ENCODE results near the gene PLCH2.
A peak's percentile ranks its signal among the peaks of the same experiment; 100 is the strongest.
"Not testable (repeated sequence)": the region's sequence is repeated elsewhere in the genome, so short reads cannot be mapped to it uniquely, and the experiment has no call there.

The PLCH2 gene

DNA sequence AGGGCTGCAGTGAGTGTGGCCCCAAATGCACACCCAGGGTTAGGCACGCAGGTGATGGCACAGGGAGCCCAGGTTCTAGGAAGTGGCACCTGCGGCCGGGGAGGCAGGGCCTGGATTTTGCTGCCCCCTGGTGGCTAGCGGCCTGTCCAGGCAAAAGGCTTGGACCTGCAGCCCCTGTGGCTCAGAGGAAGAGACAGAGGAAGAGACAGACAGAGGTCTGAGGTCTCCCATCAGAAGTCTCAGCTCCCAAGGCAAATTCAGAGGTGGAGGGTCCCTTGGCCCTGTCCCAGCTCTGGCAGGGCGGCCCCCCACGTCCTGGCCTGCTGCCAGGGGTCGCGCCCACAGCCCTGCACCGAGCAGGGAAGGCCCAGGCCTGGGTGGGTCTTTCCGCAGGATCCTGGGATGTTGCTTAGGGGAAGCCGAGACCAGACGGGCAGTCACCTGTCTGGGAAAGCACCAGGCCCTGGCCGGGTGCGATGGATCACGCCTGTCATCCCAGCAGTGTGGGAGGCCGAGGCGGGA lies 72.0 kb downstream of the PLCH2 start:
- peak; percentile 83 for DNase-seq

- DNase-seq: not testable (repeated sequence)
Measured at GRCh38 chr1:2549367-2550029, 73.4 kb downstream of the PLCH2 start.

DNA sequence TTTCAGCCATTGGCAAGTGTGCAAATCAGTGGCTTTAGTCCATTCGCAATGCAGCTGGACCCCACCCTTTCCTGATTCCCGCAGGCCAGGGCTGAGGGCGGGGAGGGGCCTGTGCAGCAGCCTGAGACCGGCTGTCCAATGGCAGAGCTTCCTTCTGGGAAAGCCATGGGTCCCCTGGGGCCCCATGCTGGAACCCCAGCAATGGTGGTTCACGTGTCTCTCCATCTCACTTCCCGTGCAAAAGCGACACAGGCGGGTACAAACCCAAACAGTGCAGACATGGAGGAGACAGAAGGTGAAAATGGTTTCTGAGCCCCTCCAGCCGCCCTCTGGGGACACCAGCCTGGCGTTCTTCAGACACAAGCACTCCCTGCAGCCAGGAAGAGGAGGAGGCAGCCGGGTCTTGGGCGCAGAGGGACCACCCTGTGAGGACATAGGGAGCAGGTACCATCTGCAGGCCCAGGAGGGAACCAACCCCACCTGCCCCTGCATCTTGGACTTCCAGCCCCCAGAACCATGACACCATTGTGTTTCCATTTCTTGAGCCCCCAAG lies 74.3 kb downstream of the PLCH2 start:
- not testable (repeated sequence) for DNase-seq

DNA sequence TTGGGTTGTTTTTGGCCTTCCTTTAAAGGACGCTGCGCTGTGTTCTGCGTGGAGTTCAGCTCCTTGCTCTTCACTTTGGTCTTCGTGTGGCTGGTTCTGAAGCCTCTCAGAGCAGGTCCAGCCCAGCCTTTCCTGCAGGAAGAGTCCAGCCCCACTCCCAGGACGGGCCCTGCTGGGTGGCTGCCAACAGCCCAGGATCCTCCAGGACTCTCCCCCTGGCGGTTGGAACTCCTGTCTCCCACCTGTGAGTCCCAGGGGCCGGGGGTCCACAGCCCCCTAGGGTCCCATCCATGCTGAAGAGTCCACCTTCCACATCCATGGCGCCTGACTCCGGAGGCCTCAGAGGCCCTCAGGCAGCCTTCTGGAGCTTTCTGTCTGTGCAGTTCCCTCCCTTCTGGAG lies 75.5 kb downstream of the PLCH2 start:
- not testable (repeated sequence) for DNase-seq

DNA sequence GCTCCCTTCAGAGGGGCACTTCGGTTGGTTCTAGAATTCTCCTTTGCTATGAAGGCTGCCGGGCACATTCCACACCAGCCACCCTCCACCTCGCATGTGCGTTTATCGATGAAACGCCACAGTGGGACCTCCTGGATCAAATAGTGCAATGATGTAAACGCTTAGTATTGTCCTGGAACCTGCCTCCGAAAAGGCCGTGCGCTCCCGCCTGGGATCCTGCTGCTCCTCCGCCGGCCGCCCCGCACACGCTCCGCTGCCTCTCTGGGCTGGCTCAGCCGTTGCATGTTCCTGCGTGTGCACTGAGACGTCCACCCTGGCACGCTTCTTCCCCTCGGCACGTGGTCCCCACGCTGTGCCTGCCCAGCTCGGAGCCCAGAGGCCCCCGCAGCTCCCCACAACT lies 76.1 kb downstream of the PLCH2 start:
- DNase-seq: no peak

- not testable (repeated sequence) for DNase-seq
Measured at GRCh38 chr1:2553076-2553475, 77.0 kb downstream of the PLCH2 start.

DNA sequence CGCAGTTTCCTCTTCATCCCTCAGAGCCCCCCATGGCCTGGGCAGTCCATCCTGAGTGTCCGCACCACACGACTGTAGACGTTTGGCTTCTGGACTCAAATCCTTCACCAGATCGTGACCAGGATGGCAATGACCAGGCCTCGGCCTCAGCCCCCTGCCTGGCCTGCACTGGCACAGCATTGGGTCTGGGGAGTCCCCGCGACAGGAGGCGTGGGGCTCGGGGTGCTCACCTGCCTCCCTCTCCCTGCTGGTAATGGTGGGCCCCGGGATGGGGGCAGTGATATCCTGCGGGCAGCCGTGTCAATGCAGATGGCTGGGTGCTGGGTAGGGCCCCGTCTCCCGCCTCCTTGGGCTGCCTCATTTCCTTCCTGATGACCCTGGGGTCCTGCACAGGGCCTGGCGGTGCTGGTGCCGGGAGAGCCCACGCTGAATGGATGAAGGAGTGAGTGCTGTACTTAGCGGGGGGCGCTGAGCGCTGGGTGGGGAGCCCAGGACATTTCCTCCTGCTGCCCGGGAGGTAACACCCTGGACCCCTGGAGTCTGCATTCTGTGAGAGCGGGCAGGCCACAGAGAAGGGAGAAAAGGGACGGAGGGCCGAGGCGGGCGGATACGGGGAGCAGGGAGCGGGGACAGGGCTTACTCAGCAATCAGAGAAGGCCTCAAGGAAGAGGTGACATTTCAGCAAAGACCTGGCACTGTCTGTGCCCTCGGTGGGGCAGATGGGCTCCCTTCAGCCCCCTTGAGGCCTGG lies 78.0 kb downstream of the PLCH2 start:
- no peak for DNase-seq

DNA sequence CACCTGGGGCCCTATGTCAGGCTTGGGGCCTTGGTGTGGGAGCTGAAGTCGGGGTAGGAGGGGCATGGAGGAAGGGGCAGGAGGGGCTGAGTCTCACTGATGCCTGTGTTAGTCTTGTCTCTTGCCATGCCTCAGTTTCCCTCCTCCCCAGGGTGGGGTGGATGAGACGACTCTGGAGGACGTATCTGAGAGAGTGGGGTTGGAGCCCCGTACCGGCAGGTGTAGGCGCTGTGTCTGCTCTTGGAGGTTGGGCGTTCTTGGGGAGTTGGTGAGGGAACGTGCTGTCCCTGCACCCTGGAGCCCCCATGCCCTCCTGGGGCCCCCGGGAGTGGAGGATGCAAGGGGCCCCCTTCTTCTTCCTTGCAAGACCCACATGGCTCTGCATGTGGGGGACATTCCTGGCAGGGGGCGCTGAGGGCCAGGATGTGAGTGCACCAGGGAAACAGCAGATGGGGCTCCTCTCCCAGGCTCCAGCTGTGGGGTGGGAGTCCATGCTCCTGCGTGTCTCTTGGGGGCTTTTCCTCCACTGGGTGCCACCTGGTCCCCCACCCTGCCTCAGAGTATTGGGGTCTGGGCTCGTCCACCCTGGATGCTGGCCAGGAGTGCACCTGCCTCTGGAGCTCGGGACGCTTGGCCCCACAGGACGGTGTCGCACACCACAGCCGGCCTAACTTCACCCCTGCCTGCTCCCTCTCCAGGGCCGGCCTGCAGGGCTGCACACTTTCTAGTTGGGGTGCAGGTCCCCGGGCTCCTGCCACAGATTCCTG lies 78.7 kb downstream of the PLCH2 start:
- no peak for DNase-seq
